Heart left ventricle (tissue), 13 donors: ENCODE data around the gene NINL.

Source experiments
- POLR2A ChIP-seq, 2 donors: fragments of 450-650 bp; IDR thresholded peaks; one replicate each; pipeline ENCODE4 v1.6.1; 2017; ENCODE audit warnings: antibody characterized with exemption in 2 of 2, mild to moderate bottlenecking in 2 of 2, moderate library complexity in 2 of 2
- TF ChIP-seq, protein P1 (sequence below), 12 donors: fragments of 200-600 bp; sonication (generic) in 4 of 12; IDR thresholded peaks; one replicate each; pipeline versions ENCODE4 v1.5.0 to v1.8.0; 2018 to 2022; ENCODE audit warnings: antibody characterized with exemption in 12 of 12, mild to moderate bottlenecking in 5 of 12
- donor health status: ischemic (EF 13 %, LVEDD 7.1; RV severe dilation, severe dysfunction).
- donor health status: DM: no; HTN: yes; CAD: no.
- donor health status: DM: no; HTN: no; CAD: no.
- donor health status: ischemic (EF 25% LVEDD 6.9; RV normal size, moderate dysfunction).
- donor health status: ischemic (EF 25% LVEDD 5.7; RV mildly dilated, moderate dysfunction).
- donor health status: ischemic (EF 35%, LVEDD 5.7; RV mildly dilated, moderate dysfunction).
- donor health status: nonischemic (EF 11% LVEDD 7.7; RV severe dilation, severe dysfunction).
- donor health status: DM: yes; HTN: yes; CAD: no.
- donor health status: PGD.
- donor health status: ischemic (EF 29% LVEDD 5.4; RV normal size, mild dysfunction).
- donor health status: nonischemic (EF 23%, LVEDD 6.1; RV moderate dilation, normal function).

DNA sequence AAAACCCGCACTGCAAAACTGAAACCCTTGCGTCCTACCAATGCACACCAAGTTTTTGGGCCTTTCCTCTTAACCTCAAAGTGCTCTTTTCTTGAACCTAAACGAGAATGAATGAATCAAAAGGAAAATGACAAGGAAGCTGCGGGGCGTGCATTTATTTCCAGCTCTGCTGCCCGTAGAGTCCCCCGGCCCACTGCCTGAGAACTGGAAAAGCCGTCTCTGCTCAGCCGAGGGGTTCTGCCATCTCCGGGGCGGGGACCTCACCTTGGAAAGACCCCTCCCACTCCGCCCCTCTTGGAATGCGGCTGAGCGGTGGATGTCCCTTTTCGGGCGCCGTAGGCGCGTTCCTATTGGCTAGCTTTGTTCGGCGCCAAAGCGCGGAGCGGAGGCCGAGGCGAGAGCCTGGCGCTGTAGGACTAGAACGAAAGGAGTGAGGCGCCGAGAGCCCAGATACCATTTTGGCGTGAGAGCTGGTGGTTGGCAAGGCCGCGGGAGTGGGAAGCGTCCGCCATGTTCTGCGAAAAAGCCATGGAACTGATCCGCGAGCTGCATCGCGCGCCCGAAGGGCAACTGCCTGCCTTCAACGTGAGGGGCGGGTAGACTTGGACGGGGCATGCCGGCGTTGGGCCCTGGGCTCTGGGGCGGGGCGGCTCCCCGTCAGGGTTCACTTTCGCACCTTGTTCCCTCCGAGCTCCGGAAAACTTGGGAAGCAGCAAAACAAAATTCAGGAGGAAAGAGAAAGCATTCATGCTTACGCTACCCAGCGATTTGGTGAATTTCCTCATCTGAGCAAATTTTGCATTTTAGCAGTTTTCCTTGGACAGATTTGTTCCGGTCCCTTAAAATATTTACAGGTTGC, 177.8 kb downstream of the NINL start, which contains the start of gene GINS1:
- TF ChIP-seq, protein P1, sequence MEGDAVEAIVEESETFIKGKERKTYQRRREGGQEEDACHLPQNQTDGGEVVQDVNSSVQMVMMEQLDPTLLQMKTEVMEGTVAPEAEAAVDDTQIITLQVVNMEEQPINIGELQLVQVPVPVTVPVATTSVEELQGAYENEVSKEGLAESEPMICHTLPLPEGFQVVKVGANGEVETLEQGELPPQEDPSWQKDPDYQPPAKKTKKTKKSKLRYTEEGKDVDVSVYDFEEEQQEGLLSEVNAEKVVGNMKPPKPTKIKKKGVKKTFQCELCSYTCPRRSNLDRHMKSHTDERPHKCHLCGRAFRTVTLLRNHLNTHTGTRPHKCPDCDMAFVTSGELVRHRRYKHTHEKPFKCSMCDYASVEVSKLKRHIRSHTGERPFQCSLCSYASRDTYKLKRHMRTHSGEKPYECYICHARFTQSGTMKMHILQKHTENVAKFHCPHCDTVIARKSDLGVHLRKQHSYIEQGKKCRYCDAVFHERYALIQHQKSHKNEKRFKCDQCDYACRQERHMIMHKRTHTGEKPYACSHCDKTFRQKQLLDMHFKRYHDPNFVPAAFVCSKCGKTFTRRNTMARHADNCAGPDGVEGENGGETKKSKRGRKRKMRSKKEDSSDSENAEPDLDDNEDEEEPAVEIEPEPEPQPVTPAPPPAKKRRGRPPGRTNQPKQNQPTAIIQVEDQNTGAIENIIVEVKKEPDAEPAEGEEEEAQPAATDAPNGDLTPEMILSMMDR (IDR thresholded peaks at IDR 0.05) = no peak
- no peak for TF ChIP-seq POLR2A (IDR thresholded peaks at IDR 0.05)
